Esophagus squamous epithelium (tissue), 4 donors: ENCODE results near the gene RASSF5.

Experiments used
- CTCF ChIP-seq, 6 experiments: fragments of 450-650 bp in 4 of 6; fragments of 200-600 bp in 2 of 6; sonication (generic) in 2 of 6; IDR thresholded peaks; one replicate each; pipeline ENCODE4 v1.5.1; 2016 to 2019; ENCODE audit warnings: antibody characterized with exemption in 6 of 6, mild to moderate bottlenecking in 4 of 6, moderate library complexity in 4 of 6
- POLR2A ChIP-seq, 4 donors: fragments of 450-650 bp; IDR thresholded peaks; one replicate each; pipeline ENCODE4 v1.6.1; 2017; ENCODE audit warnings: antibody characterized with exemption in 4 of 4, mild to moderate bottlenecking in 4 of 4, moderate library complexity in 3 of 4

- TF ChIP-seq CTCF (IDR thresholded peaks at IDR 0.05) = no peak
- TF ChIP-seq POLR2A (IDR thresholded peaks at IDR 0.05) = no peak
Measured at GRCh38 chr1:206466840-206467649, 40.3 kb upstream of the RASSF5 start.
